GM18519 (cell line): Measurements from ENCODE around the gene ASB12.

Experiments
- ATAC-seq: cut with Tn5 transposase; IDR thresholded peaks from one replicate; pipeline ENCODE4 v1.9.1; 2021; ENCODE audit warnings: mild to moderate bottlenecking, moderate library complexity; ENCODE audit not compliant: unreplicated experiment, low FRiP score

ASB12 gene

GRCh38 chrX:64187762-64188150, 42.7 kb downstream of the ASB12 start:
- no peak for ATAC-seq

GRCh38 chrX:64186974-64187761, 43.2 kb downstream of the ASB12 start:
- ATAC-seq = no peak

GRCh38 chrX:64184396-64184795, 46.0 kb downstream of the ASB12 start:
- ATAC-seq = no peak

GRCh38 chrX:64182208-64182607, 48.2 kb downstream of the ASB12 start:
- no peak for ATAC-seq

GRCh38 chrX:64176876-64177275, 53.5 kb downstream of the ASB12 start:
- ATAC-seq = no peak
